GM10248 (cell line): ENCODE measurements around the gene ZBTB7A.

ENCODE experiments used
- CTCF ChIA-PET: fragments of 300-600 bp; sonication (Branson Sonifier 250); formaldehyde crosslinking; extraction: SDS; loops from one replicate; lab custom pipeline; 2021; ENCODE audit warnings: antibody characterized with exemption; lab: Yijun Ruan, JAX
- POLR2A ChIA-PET: fragments of 350-650 bp; sonication (Branson Sonifier 250); formaldehyde crosslinking; extraction: SDS; loops from one replicate; lab custom pipeline; 2020; ENCODE audit warnings: antibody characterized with exemption; lab: Yijun Ruan, JAX
- DNase-seq: peaks from one replicate; pipeline ENCODE4 v3.0.0; 2012; ENCODE audit errors: extremely low spot score
- CTCF ChIP-seq: IDR thresholded peaks from 2 replicates; pipeline ENCODE4 v1.5.1; 2012; ENCODE audit warnings: mild to moderate bottlenecking, low read depth; ENCODE audit errors: extremely low read depth, missing control alignments, control extremely low read depth

The ZBTB7A gene

GRCh38 chr19:4044990-4045465, 21.7 kb downstream of the ZBTB7A start:
- DNase-seq: no peak
- POLR2A ChIA-PET: interaction anchor here (0.6 to 1.1 kb wide), 3 partner anchors 13 to 26 kb away, joined by 3 to 8 read pairs (median 3); no protein-coding TSS in a partner anchor
- CTCF ChIA-PET: interaction anchor here (1.2 kb wide), 1 partner anchor 95 kb away, joined by 3 read pairs; no protein-coding TSS in a partner anchor
- no peak for TF ChIP-seq CTCF

GRCh38 chr19:4043966-4044715, 22.6 kb downstream of the ZBTB7A start:
- ChIA-PET POLR2A (interaction anchor here (0.6 to 1.1 kb wide), 4 partner anchors 12 to 56 kb away, joined by 3 to 8 read pairs (median 4); no protein-coding TSS in a partner anchor), CTCF (no interaction called here)
- DNase-seq: no peak
- no peak for TF ChIP-seq CTCF

DNA sequence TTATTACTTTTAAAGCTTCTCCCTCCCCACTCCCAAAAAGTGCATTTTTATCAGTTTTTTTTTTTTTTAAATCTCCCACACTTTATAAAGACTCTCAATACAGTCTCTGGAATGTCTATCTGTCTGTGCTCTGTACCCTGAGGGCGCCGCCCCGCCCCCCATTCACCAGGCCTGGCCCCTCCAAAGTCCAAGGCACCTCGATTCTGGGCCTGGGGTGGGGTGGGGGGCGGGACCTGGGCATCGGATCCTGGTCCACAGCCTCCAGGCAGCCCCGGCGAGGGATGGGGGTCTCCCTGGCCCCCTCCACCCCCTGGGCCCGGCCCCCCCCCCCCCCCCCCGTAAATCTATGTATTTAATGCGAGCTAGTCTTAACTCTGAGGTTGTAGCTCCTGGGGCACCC, 23.3 kb downstream of the ZBTB7A start:
- no peak for DNase-seq
- ChIA-PET POLR2A (no interaction called here), CTCF (no interaction called here)
- no peak for TF ChIP-seq CTCF

- no peak for DNase-seq
- TF ChIP-seq CTCF: no peak
- CTCF ChIA-PET: no interaction called here
- POLR2A ChIA-PET: no interaction called here
Measured at GRCh38 chr19:4042731-4043082, 24.0 kb downstream of the ZBTB7A start.

DNA sequence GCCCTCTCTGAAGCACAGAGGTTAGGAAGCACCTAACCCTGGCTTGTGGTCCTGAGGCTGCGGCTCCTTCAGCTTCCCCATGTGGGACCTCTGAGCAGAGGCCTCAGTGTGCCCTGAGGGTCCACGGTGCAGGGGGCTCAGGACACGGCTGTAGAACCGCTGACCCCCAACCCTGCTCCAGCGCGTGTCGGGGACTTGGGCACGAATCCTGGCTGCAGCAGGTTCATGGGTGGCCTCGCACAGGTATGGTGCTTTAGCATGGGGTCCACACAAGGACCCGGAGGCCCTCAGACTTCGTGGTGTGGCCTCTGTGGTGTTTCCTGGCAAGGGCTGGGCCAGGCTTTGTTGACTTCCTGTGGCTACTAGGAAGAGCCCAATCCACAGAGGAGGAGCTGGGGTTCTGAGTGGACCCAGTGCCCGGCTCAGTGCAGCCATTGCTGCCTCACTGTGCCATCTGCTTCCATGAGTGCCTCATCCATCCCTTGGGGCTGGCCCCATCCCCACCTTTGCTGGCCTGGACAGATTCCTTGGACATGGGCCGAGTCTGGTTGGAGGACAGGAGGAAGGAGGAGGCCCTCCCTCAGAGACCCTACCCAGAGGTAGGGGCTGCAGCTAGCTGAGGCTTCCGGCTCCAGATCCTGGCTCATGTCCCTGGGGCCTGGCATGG, 24.5 kb downstream of the ZBTB7A start:
- TF ChIP-seq CTCF: no peak
- CTCF ChIA-PET: no interaction called here
- DNase-seq: no peak
- POLR2A ChIA-PET: no interaction called here

- POLR2A ChIA-PET: no interaction called here
- CTCF ChIA-PET: interaction anchor here (0.6 kb wide), 1 partner anchor 441 kb away, joined by 3 read pairs; no protein-coding TSS in a partner anchor
- no peak for DNase-seq
- no peak for TF ChIP-seq CTCF
Measured at GRCh38 chr19:4038661-4039423, 27.9 kb downstream of the ZBTB7A start.
